Psoas muscle (tissue), 8 donors: ENCODE measurements around the gene CES2. TPM values are rescaled to one million over a fixed set of nuclear protein-coding genes. Genes with fewer than 3 reads are reported as not detected.

Experiments
- ATAC-seq, 4 donors: fragments of 200-7000 bp; cut with Tn5 transposase; one replicate each; pipeline ENCODE4 v1.9.1; 2020; ENCODE audit warnings: moderate library complexity in 3 of 4, mild to moderate bottlenecking in 2 of 4
- DNase-seq, 2 donors: peaks; one replicate each; pipeline ENCODE4 v3.0.0-alpha.2; 2020
- H3K27ac ChIP-seq: fragments of 200-600 bp; one replicate; pipeline ENCODE4 v1.8.0; 2022
- H3K27me3 ChIP-seq, 3 donors: fragments of 200-600 bp in 1 of 3; one replicate each; pipeline versions ENCODE4 v1.6.1 to v1.8.0; 2013 to 2022; ENCODE audit warnings: low read length in 2 of 3, mild to moderate bottlenecking in 2 of 3, moderate library complexity in 1 of 3; ENCODE audit not compliant: insufficient read depth in 3 of 3
- H3K36me3 ChIP-seq, 2 donors: fragments of 200-600 bp in 1 of 2; one replicate each; pipeline versions ENCODE4 v1.6.1 to v1.8.0; 2013 to 2022; ENCODE audit warnings: low read depth in 1 of 2, mild to moderate bottlenecking in 1 of 2, moderate library complexity in 1 of 2; ENCODE audit not compliant: insufficient read depth in 1 of 2
- H3K4me1 ChIP-seq: fragments of 200-600 bp; one replicate; pipeline ENCODE4 v1.8.0; 2022
- H3K4me3 ChIP-seq: fragments of 200-600 bp; one replicate; pipeline ENCODE4 v1.8.0; 2022; ENCODE audit warnings: mild to moderate bottlenecking
- H3K9me3 ChIP-seq: fragments of 200-600 bp; one replicate; pipeline ENCODE4 v1.8.0; 2022
- WGBS, 3 donors: extraction: QIAGEN DNeasy Blood & Tissue Kit; methylation state at CpG; one replicate each; pipeline versions ENCODE4 v1.1.6 to v1.1.7; 2013; 5-methylcytosine and 5-hydroxymethylcytosine counted together
- intact Hi-C, 2 donors: fragments of 100-400 bp; cut with DNase I; formaldehyde crosslinking; loops; one replicate each; pipeline versions ENCODE4 v1.11.0 to v1.14.2; 2022
- long read RNA-seq, 2 donors: library from polyadenylated mRNA; unstranded; transcript quantifications; one replicate each; pipeline ENCODE4 v2.0.0, GENCODE V29; 2021
- polyA plus RNA-seq, 3 donors: library from polyadenylated mRNA; stranded (reverse); fragments of 200-250 nt; gene quantifications; one replicate each; pipeline ENCODE4 v1.2.3, GENCODE V29; 2013
- total RNA-seq, 4 donors: library from RNA; stranded (reverse); fragmentation: NEBNext Ultra II Directional in 2 of 4; extraction: Animal tissue kit (Norgen Biotek cat#: 25700) in 2 of 4; gene quantifications; one replicate each; pipeline versions ENCODE4 v1.2.1 to v1.2.4, GENCODE V29; 2021 to 2023
- TF ChIP-seq, protein P1 (sequence below): fragments of 200-600 bp; IDR thresholded peaks from one replicate; pipeline ENCODE4 v1.8.0; 2022; ENCODE audit warnings: antibody characterized with exemption
- donor health status: healthy with polysubstance abuse.
- donor health status: DM: no; HTN: no; CAD: no; lungs with moderate emphysema.
- donor health status: Bipolar disorder and iron deficiency.
- donor health status: healthy.
- donor health status: DM: yes; HTN: yes; CAD: no.
- donor health status: DM: no; HTN: no; CAD: no.
- donor health status: DM: no; HTN: no; CAD: no.
- donor health status: DM: yes; HTN: yes; CAD: no.

Gene CES2, protein sequence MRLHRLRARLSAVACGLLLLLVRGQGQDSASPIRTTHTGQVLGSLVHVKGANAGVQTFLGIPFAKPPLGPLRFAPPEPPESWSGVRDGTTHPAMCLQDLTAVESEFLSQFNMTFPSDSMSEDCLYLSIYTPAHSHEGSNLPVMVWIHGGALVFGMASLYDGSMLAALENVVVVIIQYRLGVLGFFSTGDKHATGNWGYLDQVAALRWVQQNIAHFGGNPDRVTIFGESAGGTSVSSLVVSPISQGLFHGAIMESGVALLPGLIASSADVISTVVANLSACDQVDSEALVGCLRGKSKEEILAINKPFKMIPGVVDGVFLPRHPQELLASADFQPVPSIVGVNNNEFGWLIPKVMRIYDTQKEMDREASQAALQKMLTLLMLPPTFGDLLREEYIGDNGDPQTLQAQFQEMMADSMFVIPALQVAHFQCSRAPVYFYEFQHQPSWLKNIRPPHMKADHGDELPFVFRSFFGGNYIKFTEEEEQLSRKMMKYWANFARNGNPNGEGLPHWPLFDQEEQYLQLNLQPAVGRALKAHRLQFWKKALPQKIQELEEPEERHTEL
- total RNA-seq: 10 to 100 TPM; 22.7 to 92.8 (median 57.6) TPM
- polyA plus RNA-seq: 10 to 100 TPM; 12.8 to 22.4 (median 21.6) TPM
- long read RNA-seq, donor 1, transcript CES2-201 (12 exons, 3,927 nt): major isoform, 111 of 165 reads
- long read RNA-seq, donor 1, transcript CES2-211 (12 exons, 3,391 nt): minor isoform, 15 of 165 reads
- long read RNA-seq, donor 1, partial matches to known transcripts: 24 of 165 reads
- long read RNA-seq, donor 1, other reads (novel, unspliced or antisense): 14 of 165 reads
- long read RNA-seq, donor 2, transcript CES2-201 (12 exons, 3,927 nt): major isoform, 109 of 176 reads
- long read RNA-seq, donor 2, transcript CES2-211 (12 exons, 3,391 nt): minor isoform, 17 of 176 reads
- long read RNA-seq, donor 2, partial matches to known transcripts: 30 of 176 reads
- long read RNA-seq, donor 2, other reads (novel, unspliced or antisense): 20 of 176 reads

DNA sequence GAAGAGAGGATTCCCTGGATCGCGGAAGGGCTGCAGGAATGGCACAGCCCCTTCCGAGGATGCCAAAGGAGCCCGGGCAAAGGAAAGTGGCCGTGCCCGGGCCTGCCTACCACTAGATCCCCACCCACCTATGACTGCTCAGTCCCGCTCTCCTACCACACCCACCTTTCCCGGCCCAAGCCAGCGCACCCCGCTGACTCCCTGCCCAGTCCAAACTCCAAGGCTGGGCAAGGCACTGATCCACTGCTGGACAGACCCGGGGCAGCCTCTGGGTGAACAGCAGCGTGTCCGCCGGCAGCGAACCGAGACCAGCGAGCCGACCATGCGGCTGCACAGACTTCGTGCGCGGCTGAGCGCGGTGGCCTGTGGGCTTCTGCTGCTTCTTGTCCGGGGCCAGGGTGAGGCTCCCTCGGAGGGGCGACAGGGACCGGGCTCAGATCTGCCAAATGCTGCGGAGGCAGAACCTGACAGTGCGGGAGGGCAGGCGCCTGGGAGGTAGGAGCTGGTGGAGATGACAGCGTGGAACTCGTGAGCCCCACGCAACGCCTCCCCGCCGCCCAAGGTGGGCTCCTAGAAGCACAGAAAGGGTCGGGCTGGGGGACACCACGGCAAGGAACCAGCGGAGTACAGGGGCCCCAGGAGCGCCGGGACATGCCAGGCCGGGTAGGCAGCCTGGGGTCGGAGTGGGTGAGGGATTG is at the start of gene CES2:
Gene CES2 (plus strand): TSS at position 203 of the 698 bp plus-strand sequence. CDS start 120 bp downstream, at position 323.
- H3K27me3 ChIP-seq: no peaks in the 10 kb centered on the region
- no peaks in the 10 kb centered on the region for H3K9me3 ChIP-seq
- intact Hi-C loops: no loop called here
- H3K36me3 ChIP-seq: peaks cover 0 to 55% of the 10 kb centered on the region in 2 donors
- peak within 1 kb of the TSS; percentile 91 for H3K27ac ChIP-seq
- peak within 1 kb of the TSS; percentile 91 for H3K4me3 ChIP-seq
- H3K4me1 ChIP-seq: peaks cover 30% of the 10 kb centered on the region
- WGBS, 3 donors: 17 to 22% (median 20%) methylated on average over 39 to 44 of the region's 44 CpGs
- peak; percentile 41 to 71 (median 64) for ATAC-seq
- TF ChIP-seq, protein P1, sequence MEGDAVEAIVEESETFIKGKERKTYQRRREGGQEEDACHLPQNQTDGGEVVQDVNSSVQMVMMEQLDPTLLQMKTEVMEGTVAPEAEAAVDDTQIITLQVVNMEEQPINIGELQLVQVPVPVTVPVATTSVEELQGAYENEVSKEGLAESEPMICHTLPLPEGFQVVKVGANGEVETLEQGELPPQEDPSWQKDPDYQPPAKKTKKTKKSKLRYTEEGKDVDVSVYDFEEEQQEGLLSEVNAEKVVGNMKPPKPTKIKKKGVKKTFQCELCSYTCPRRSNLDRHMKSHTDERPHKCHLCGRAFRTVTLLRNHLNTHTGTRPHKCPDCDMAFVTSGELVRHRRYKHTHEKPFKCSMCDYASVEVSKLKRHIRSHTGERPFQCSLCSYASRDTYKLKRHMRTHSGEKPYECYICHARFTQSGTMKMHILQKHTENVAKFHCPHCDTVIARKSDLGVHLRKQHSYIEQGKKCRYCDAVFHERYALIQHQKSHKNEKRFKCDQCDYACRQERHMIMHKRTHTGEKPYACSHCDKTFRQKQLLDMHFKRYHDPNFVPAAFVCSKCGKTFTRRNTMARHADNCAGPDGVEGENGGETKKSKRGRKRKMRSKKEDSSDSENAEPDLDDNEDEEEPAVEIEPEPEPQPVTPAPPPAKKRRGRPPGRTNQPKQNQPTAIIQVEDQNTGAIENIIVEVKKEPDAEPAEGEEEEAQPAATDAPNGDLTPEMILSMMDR: no peak
- DNase-seq: peak; percentile 58 to 79

DNA sequence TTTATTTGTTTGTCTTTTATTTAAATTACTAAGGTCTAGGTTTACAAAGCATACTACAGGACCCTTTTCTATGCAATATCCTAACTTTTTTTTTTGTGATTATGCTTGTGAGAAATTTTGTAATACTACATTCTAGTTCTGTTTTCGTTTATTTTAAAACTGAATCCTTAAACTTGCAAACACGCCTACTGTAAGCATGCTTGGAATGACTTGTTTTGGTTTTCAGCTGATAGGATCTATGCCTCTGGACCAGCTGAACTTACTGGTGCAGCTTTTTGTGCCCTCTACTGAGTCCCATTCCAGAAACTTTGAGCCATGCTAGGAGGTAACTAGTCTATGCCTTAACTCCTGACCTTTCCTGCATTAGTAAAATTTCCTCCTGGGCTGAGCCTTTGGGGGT is 49.0 kb upstream of the CES2 start:
- no peak for ATAC-seq
- intact Hi-C loops: no loop called here

DNA sequence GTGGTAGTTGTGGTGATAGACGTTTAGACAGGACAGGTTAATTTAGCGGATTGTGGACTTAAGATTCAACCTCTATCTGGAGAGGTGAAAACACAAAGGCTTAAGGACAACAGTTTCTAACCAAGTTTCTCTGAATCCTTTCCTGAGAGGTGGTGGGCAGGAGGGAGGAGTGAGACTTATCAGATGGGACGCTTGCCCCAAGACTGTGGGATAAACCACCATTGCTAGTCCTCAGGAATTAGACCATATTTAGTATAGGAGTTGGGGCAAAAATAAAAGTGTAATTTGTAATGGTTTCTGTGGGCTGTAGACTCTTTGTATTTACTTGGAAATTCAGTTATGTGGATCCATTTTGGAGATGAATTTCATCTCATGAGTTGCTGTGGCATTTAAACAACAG is 48.4 kb upstream of the CES2 start:
- ATAC-seq (no peak), DNase-seq (no peak)
- Histone ChIP-seq H3K36me3 (peaks cover 0 to 40% of the 10 kb centered on the region in 2 donors), H3K27ac (no peak overlapping the region), H3K27me3 (no peaks in the 10 kb centered on the region), H3K9me3 (no peaks in the 10 kb centered on the region), H3K4me1 (no peaks in the 10 kb centered on the region), H3K4me3 (no peak overlapping the region)
- intact Hi-C loops: no loop called here
- 81 to 87% (median 87%) methylated on average over 3 of the region's 3 CpGs for WGBS, 3 donors
- TF ChIP-seq, protein P1: no peak

More for the DNA sequence above, 49.0 kb upstream of the CES2 start:
- TF ChIP-seq, protein P1: no peak
- DNase-seq: no peak
- H3K27me3 ChIP-seq: no peaks in the 10 kb centered on the region
- no peaks in the 10 kb centered on the region for H3K9me3 ChIP-seq
- 87 to 95% (median 89%) methylated on average over 2 of the region's 2 CpGs for WGBS, 3 donors
- peaks cover 0 to 40% of the 10 kb centered on the region in 2 donors for H3K36me3 ChIP-seq
- H3K4me1 ChIP-seq: no peaks in the 10 kb centered on the region
- H3K27ac ChIP-seq: no peak overlapping the region
- H3K4me3 ChIP-seq: no peak overlapping the region
